ENCODE results near the gene PTGDR2. TPM values are rescaled to one million over a fixed set of nuclear protein-coding genes. Genes with fewer than 3 reads are reported as not detected.

PTGDR2 gene
- total and polyA plus RNA-seq, 2 experiments from 2014 or later, result 0.69 to 1.3 TPM

- Histone ChIP-seq H2AFZ (no peak overlapping the region), H3K27me3 (no peaks in the 10 kb centered on the region), H3K4me3 (no peak overlapping the region), H3K4me1 (ENCODE audit: insufficient read depth) (peaks cover 17% of the 10 kb centered on the region), H3K27ac (no peak overlapping the region), H3K36me3 (replicated peaks; ENCODE audit: insufficient read depth, low read depth) (no peaks in the 10 kb centered on the region), H3K9me2 (replicated peaks; ENCODE audit: insufficient read depth) (no peaks in the 10 kb centered on the region), H3K4me2 (no peak overlapping the region), H4K20me1 (ENCODE audit: insufficient read depth, poor library complexity, severe bottlenecking) (no peaks in the 10 kb centered on the region), H3K9me3 (ENCODE audit: low read depth) (no peaks in the 10 kb centered on the region), H3K79me2 (peaks cover 21% of the 10 kb centered on the region)
- WGBS (ENCODE audit: low lambda C conversion rate, missing lambda C conversion rate), result 93% methylated on average over 10 of the region's 10 CpGs
- TF ChIP-seq CTCF (IDR thresholded peaks at IDR 0.05; ENCODE audit: poor library complexity), result no peak
- TF ChIP-seq EZH2phosphoT487 (IDR thresholded peaks at IDR 0.05; ENCODE audit: low read depth, severe bottlenecking, unreplicated experiment), result no peak
- TF ChIP-seq EZH2 (IDR thresholded peaks at IDR 0.05; ENCODE audit: borderline replicate concordance), result no peak
- DNase-seq (ENCODE audit: low spot score), result no peak
Observed at GRCh38 chr11:60848714-60849151, 7.0 kb downstream of the PTGDR2 start.

- H3K9me3 ChIP-seq (ENCODE audit: low read depth), result no peaks in the 10 kb centered on the region
- H4K20me1 ChIP-seq (ENCODE audit: insufficient read depth, poor library complexity, severe bottlenecking), result no peaks in the 10 kb centered on the region
- H2AFZ ChIP-seq, result no peak overlapping the region
- peaks cover 28% of the 10 kb centered on the region for H3K79me2 ChIP-seq
- no peak for DNase-seq (ENCODE audit: low spot score)
- TF ChIP-seq CTCF (IDR thresholded peaks at IDR 0.05; ENCODE audit: poor library complexity), result no peak
- no peak for TF ChIP-seq EZH2phosphoT487 (IDR thresholded peaks at IDR 0.05; ENCODE audit: low read depth, severe bottlenecking, unreplicated experiment)
- H3K36me3 ChIP-seq (replicated peaks; ENCODE audit: insufficient read depth, low read depth), result no peaks in the 10 kb centered on the region
- H3K9me2 ChIP-seq (replicated peaks; ENCODE audit: insufficient read depth), result no peaks in the 10 kb centered on the region
- 95% methylated on average over 12 of the region's 12 CpGs for WGBS (ENCODE audit: low lambda C conversion rate, missing lambda C conversion rate)
- no peak overlapping the region for H3K4me3 ChIP-seq
- H3K4me1 ChIP-seq (ENCODE audit: insufficient read depth), result peaks cover 22% of the 10 kb centered on the region
- H3K27me3 ChIP-seq, result no peaks in the 10 kb centered on the region
- H3K4me2 ChIP-seq, result no peak overlapping the region
- H3K27ac ChIP-seq, result no peak overlapping the region
Observed at GRCh38 chr11:60847896-60848295, 7.9 kb downstream of the PTGDR2 start.

GRCh38 chr11:60847281-60847680, 8.5 kb downstream of the PTGDR2 start:
- H3K4me2 ChIP-seq, result no peak overlapping the region
- H3K9me3 ChIP-seq (ENCODE audit: low read depth), result no peaks in the 10 kb centered on the region
- H3K36me3 ChIP-seq (replicated peaks; ENCODE audit: insufficient read depth, low read depth), result no peaks in the 10 kb centered on the region
- no peak overlapping the region for H2AFZ ChIP-seq
- no peak for TF ChIP-seq EZH2phosphoT487 (IDR thresholded peaks at IDR 0.05; ENCODE audit: low read depth, severe bottlenecking, unreplicated experiment)
- no peak for TF ChIP-seq CTCF (IDR thresholded peaks at IDR 0.05; ENCODE audit: poor library complexity)
- no peak for TF ChIP-seq EZH2 (IDR thresholded peaks at IDR 0.05; ENCODE audit: borderline replicate concordance)
- H3K4me1 ChIP-seq (ENCODE audit: insufficient read depth), result peaks cover 22% of the 10 kb centered on the region
- 97% methylated on average over 13 of the region's 13 CpGs for whole genome bisulfite sequencing (ENCODE audit: low lambda C conversion rate, missing lambda C conversion rate)
- peaks cover 34% of the 10 kb centered on the region for H3K79me2 ChIP-seq
- no peaks in the 10 kb centered on the region for H4K20me1 ChIP-seq (ENCODE audit: insufficient read depth, poor library complexity, severe bottlenecking)
- no peak overlapping the region for H3K27ac ChIP-seq
- DNase-seq (ENCODE audit: low spot score), result no peak
- no peak overlapping the region for H3K4me3 ChIP-seq
- H3K27me3 ChIP-seq, result no peaks in the 10 kb centered on the region
- H3K9me2 ChIP-seq (replicated peaks; ENCODE audit: insufficient read depth), result no peaks in the 10 kb centered on the region

- TF ChIP-seq EZH2 (IDR thresholded peaks at IDR 0.05; ENCODE audit: borderline replicate concordance) (no peak), EZH2phosphoT487 (IDR thresholded peaks at IDR 0.05; ENCODE audit: low read depth, severe bottlenecking, unreplicated experiment) (no peak), CTCF (IDR thresholded peaks at IDR 0.05; ENCODE audit: poor library complexity) (no peak)
- 90% methylated on average over 8 of the region's 8 CpGs for WGBS (ENCODE audit: low lambda C conversion rate, missing lambda C conversion rate)
- Histone ChIP-seq H4K20me1 (ENCODE audit: insufficient read depth, poor library complexity, severe bottlenecking) (no peaks in the 10 kb centered on the region), H3K27ac (no peak overlapping the region), H3K9me3 (ENCODE audit: low read depth) (no peaks in the 10 kb centered on the region), H3K4me3 (no peak overlapping the region), H3K36me3 (replicated peaks; ENCODE audit: insufficient read depth, low read depth) (no peaks in the 10 kb centered on the region), H2AFZ (no peak overlapping the region), H3K4me1 (ENCODE audit: insufficient read depth) (peaks cover 23% of the 10 kb centered on the region), H3K9me2 (replicated peaks; ENCODE audit: insufficient read depth) (no peaks in the 10 kb centered on the region), H3K79me2 (peaks cover 37% of the 10 kb centered on the region), H3K4me2 (peak overlapping the region; percentile 37), H3K27me3 (no peaks in the 10 kb centered on the region)
- no peak for DNase-seq (ENCODE audit: low spot score)
Observed at GRCh38 chr11:60845338-60845737, 10.4 kb downstream of the PTGDR2 start.
